ENCODE measurements around the gene RWDD2A.
A peak's percentile ranks its signal among the peaks of the same experiment; 100 is the strongest.
"Not testable (repeated sequence)": the region's sequence is repeated elsewhere in the genome, so short reads cannot be mapped to it uniquely, and the experiment has no call there.

The RWDD2A gene

DNA sequence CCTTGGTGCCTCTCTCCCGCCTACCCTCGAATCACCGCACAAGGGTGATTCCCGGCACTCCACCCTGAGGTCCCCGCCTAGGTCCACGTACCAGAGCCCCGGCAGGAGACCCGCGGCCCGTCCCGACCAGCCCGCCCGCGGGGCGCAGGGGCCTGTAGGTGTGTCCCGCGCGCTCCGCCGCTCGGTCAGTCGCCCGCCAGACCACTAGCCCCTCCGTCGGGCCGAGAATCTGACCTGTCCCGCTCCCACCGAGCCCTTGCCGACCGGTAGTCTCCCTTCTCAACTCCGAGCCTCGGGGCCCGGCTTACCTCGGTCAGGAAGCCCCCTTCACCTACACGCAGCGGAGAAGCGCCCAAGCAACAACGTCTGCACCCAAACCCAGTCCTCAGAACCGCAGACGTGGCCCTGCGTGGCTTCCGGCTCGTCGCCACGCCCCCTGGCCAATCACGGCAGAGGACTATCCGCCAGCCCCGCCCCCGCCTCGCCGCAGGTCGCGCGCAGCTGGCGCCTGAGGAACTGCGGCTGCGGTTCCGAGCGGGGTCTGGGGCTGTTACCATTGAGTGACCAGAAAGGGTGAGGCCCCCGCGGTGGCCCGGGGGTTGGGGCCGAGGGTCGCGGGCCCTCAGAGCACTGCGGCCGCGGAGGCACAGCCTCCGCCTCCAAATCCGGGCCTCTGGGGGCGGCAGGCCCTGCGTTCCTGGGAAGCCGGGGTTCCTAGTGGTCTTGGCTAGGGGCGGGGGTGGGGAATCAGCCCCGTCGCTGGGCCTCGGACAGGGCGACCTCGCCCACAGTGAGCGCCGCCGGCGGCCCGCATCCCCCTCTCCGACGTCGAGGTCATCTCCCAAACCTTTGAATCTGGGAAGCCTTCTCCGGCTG lies at the start of gene RWDD2A, which contains the start of gene PGM3:
TSS of gene RWDD2A (plus strand) at position 487 of the 876 bp plus-strand sequence. CDS start 1,095 bp downstream, outside the sequence.
TSS of gene PGM3 (minus strand) at position 395 of the 876 bp plus-strand sequence. CDS start 2,253 bp downstream, outside the sequence.
- peak; percentile 87 to 99 (median 92) for DNase-seq
- intact Hi-C loops (cut with DNase I), result loop anchor here (5.0 kb wide), 1 partner anchor 126 kb away; the partner anchor contains the start of genes DOP1A and UBE3D

DNA sequence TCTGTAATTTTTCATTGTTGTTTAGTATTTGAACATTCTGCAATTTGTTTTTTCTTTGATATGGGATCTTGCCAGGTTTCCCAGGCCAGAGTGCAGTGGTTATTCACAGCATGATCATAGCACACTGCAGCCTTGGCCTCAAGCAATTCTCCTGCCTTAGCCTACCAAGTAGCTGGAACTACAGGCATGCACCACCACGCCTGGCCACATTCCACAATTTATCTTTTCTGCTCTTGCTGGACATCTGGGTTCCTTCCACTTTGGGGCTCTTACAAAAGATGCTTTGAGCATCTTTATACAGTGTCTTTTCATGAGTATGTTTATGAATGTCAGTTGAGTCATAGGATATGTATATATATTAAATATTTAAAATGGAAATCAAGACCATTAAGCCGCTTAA lies 42.0 kb upstream of the RWDD2A start:
- no peak for DNase-seq

DNA sequence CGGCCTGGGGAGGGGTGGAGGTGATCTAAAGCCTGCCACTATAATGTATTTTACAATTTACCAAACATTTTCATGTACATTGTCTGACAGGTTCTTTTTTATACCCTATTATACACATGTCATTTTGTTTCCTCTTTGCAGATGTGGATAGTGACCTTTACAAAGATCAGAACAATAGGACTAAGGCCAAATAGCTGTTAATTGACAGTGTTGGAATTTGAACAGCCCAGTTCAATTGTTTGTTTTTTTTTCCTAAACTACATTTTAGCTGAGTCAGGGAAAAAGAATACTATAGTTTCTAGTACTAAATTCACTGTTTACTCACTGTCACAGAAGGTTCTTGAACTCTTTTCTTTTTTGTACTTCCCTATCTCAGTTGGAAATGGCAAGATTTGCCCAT lies 40.2 kb upstream of the RWDD2A start:
- intact Hi-C loops (cut with DNase I), result no loop called here

More for the DNA sequence above, 42.0 kb upstream of the RWDD2A start:
- intact Hi-C loops (cut with DNase I), result no loop called here

DNA sequence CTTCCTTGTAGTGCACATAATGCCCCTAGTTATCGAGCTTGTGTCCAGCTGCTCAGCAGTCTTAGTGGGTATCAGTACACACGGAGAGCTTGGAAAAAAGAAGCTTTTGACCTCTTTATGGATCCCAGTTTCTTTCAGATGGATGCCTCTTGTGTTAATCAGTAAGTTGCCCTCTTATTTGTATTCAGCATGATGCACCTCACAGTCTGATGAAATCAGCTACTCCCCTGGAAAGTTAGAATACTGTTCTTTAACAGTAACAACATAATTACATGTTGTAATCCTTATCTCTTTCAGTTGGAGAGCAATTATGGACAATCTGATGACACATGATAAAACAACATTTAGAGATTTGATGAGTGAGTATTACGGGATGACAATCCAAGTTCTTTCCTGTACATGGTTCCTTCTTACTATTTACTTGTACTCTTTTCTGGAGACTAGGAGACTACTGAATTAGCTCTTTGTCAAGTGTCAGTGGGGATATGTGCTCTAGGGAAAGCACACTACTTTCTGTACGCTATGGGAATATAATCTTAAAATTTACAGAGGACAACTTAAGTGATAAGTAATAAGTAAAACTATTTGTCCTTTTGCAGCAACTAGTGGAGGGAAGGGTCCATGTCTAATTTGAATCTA lies 39.2 kb upstream of the RWDD2A start:
- DNase-seq, result no peak
- intact Hi-C loops (cut with DNase I), result no loop called here

More for the DNA sequence above, 40.2 kb upstream of the RWDD2A start:
- no peak for DNase-seq

- intact Hi-C loops (cut with DNase I), result no loop called here
- no peak for DNase-seq
Observed at GRCh38 chr6:83155794-83156193, 37.4 kb upstream of the RWDD2A start.

GRCh38 chr6:83160167-83160566 lies 33.0 kb upstream of the RWDD2A start:
- no peak for DNase-seq
- intact Hi-C loops (cut with DNase I), result no loop called here

DNA sequence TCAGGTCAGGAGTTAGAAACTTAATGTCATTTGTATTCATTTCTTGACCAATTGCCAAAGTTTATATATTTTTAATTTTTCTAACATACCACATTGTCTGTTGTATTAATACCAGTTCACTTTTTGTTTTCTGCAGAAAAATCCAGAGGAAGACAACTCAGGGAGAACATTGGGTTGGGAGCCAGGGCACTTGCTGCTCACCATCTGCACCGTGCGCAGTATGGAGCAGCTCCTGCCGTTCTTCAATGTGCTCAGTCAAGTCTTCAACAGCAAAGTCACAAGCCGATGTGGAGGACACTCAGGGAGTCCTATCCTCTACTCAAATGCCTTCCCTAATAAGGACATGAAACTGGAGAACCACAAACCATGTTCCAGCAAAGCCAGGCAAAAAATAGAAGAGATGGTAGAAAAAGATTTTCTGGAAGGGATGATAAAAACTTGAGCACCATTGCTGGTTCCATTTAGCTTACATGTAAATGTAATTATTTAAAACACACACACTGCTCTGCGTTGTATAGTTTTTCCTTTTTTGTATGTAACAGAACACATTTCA lies 25.4 kb upstream of the RWDD2A start:
- intact Hi-C loops (cut with DNase I), result no loop called here
- DNase-seq, result no peak

GRCh38 chr6:83168556-83168955 lies 24.6 kb upstream of the RWDD2A start:
- DNase-seq, result no peak
- intact Hi-C loops (cut with DNase I), result no loop called here

GRCh38 chr6:83169106-83169505 lies 24.1 kb upstream of the RWDD2A start:
- no peak for DNase-seq
- intact Hi-C loops (cut with DNase I), result no loop called here

- intact Hi-C loops (cut with DNase I), result no loop called here
- DNase-seq, result no peak
Observed at GRCh38 chr6:83169511-83169910, 23.6 kb upstream of the RWDD2A start.

GRCh38 chr6:83176246-83176645 lies 16.9 kb upstream of the RWDD2A start:
- no peak for DNase-seq
- intact Hi-C loops (cut with DNase I), result no loop called here

DNA sequence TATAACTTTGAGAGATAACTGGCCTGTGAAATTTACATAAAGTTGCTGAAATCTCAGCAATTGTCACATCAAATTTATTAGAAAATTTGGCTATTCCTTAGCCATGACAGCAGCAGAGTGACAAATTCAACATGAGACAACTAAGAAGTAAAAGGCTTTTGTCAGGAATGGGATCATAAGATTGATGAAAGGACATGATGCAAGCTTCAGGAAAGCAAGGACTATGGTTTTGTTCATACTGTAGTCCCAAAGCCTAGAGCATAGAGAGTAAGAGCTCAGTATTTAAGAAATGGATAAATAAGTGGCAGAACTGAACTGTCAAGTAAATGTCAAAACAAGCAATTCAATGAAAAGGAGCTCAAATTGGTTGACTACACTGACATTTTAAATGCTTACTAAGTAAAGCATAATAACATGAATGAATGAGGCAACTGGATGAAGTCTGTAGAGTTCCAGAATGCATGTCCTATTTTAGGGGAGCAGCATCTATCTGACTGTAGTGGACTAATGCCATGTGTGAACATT lies 12.7 kb upstream of the RWDD2A start:
- DNase-seq, result no peak
- intact Hi-C loops (cut with DNase I), result no loop called here

DNA sequence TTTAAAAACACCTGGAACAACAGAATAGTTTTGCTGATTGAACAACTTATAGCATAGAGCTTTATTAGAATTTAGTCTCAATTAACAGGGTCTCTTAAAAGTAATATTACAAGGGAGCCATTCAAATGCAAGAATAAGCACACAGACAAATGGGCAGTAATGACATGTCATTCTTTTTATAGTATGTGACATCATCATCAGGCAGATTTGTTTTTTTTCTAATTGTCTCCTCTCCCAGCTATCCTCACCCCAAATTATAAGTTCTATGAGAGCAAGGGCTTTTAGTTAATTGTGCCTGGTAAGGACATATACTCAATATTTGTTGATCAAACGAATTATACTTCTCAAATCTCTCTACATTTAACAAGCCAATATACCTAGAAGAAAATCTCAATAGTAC lies 11.0 kb upstream of the RWDD2A start:
- DNase-seq, result no peak
- intact Hi-C loops (cut with DNase I), result no loop called here

- no peak for DNase-seq
- intact Hi-C loops (cut with DNase I), result no loop called here
Observed at GRCh38 chr6:83183082-83183828, 9.9 kb upstream of the RWDD2A start.

- intact Hi-C loops (cut with DNase I), result no loop called here
- no peak for DNase-seq
Observed at GRCh38 chr6:83185096-83185495, 8.1 kb upstream of the RWDD2A start.

- no peak for DNase-seq
- intact Hi-C loops (cut with DNase I), result no loop called here
Observed at GRCh38 chr6:83188501-83188900, 4.7 kb upstream of the RWDD2A start.

GRCh38 chr6:83190626-83191025 lies 2.5 kb upstream of the RWDD2A start:
- no peak for DNase-seq
- intact Hi-C loops (cut with DNase I), result loop anchor here (5.0 kb wide), 1 partner anchor 123 kb away; the partner anchor contains the start of genes DOP1A and UBE3D

GRCh38 chr6:83191974-83192373 lies 1.2 kb upstream of the RWDD2A start:
- intact Hi-C loops (cut with DNase I), result loop anchor here (5.0 kb wide), 1 partner anchor 125 kb away; the partner anchor contains the start of genes DOP1A and UBE3D
- DNase-seq, result not testable (repeated sequence)

DNA sequence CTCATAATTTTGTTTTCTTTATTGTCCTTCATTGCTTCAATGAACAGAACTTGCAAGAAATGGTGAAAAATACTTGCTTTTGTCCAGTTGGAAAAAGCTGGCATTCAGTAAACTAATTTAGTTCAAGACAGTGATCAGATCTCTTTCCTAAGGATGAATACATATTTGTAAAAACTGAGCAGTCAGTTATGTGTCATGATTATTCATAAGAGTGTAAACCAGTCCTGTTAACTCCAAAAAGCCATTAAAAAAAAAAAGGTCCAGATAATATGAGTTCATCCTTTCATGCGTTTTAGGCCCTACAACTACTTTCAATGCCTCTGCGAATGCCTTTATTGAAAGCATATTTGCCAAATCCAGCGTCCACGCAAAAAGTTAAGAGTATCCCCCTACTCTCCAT lies 701 bp upstream of the RWDD2A start:
- intact Hi-C loops (cut with DNase I), result loop anchor here (5.0 kb wide), 1 partner anchor 125 kb away; the partner anchor contains the start of genes DOP1A and UBE3D
- no peak for DNase-seq
